ENCODE measurements around the gene RBM33. TPM values are rescaled to one million over a fixed set of nuclear protein-coding genes. Genes with fewer than 3 reads are reported as not detected.

RBM33 gene
- total RNA-seq, 1 experiment from 2014 or later, result 80.5 TPM

DNA sequence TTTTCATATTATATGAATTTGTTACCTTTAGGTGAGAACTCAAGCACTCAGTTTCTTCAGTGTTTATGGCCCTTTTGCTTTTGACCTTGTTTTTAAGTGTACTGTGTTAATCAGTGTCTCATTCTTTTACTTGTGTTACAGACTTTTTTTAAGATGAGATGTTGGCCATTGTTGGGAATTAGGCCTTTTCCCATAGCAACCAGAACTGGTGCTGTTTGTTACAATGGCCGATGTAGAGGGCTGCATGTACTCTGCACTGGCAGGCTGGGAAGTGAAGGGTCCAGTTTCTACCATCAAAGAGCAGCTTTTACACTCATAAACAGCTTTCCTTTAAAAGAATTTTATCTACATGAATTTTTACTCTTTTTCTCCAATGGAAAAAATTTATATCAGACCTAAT, 102.7 kb downstream of the RBM33 start:
- CTCF ChIA-PET, result interaction anchor here (0.5 to 1.7 kb wide), 4 partner anchors 21 to 820 kb away, joined by 3 to 4 read pairs (median 3); no protein-coding TSS in a partner anchor

DNA sequence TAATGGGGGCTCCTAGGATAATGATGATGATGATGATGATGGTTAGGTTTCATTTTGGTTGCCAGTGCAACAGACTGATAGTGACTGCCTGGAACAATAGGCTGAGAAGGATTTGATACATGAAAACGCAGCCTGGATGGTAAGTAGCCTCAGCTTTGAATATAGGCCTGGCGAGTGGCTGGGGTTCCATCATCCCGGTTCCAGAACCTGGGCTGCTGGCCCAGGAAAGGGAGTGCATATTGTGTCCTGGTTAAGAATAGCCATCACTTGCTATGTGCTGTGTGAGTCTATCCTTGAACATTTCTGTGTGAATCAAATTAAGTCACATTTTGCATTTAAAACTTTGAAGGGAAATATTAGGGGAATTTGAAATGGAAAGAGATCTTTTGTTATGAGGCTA, 105.1 kb downstream of the RBM33 start:
- Mint-ChIP-seq H3K4me1 (ENCODE audit: insufficient read depth, unreplicated experiment) (peaks cover 23% of the 10 kb centered on the region), H3K9me3 (ENCODE audit: unreplicated experiment) (no peaks in the 10 kb centered on the region), H3K27ac (ENCODE audit: low read depth, unreplicated experiment) (no peak overlapping the region), H3K36me3 (ENCODE audit: insufficient read depth, unreplicated experiment) (peaks cover 34% of the 10 kb centered on the region), H3K4me3 (ENCODE audit: unreplicated experiment) (no peak overlapping the region), H3K27me3 (ENCODE audit: insufficient read depth, unreplicated experiment) (no peaks in the 10 kb centered on the region)
- ChIA-PET CTCF (interaction anchor here (0.7 kb wide), 1 partner anchor 821 kb away, joined by 3 read pairs; no protein-coding TSS in a partner anchor), POLR2A (no interaction called here)
- no TSS peak for BruUV-seq (replicated peaks)
- intact Hi-C loops (cut with micrococcal nuclease), result no loop called here
- TF ChIP-seq, protein P1, sequence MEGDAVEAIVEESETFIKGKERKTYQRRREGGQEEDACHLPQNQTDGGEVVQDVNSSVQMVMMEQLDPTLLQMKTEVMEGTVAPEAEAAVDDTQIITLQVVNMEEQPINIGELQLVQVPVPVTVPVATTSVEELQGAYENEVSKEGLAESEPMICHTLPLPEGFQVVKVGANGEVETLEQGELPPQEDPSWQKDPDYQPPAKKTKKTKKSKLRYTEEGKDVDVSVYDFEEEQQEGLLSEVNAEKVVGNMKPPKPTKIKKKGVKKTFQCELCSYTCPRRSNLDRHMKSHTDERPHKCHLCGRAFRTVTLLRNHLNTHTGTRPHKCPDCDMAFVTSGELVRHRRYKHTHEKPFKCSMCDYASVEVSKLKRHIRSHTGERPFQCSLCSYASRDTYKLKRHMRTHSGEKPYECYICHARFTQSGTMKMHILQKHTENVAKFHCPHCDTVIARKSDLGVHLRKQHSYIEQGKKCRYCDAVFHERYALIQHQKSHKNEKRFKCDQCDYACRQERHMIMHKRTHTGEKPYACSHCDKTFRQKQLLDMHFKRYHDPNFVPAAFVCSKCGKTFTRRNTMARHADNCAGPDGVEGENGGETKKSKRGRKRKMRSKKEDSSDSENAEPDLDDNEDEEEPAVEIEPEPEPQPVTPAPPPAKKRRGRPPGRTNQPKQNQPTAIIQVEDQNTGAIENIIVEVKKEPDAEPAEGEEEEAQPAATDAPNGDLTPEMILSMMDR (IDR thresholded peaks at IDR 0.05; ENCODE audit: unreplicated experiment), result no peak
- DNase-seq (ENCODE audit: unreplicated experiment), result no peak

More for the DNA sequence above, 102.7 kb downstream of the RBM33 start:
- no peak overlapping the region for H3K27ac Mint-ChIP-seq (ENCODE audit: low read depth, unreplicated experiment)
- no peak overlapping the region for H3K4me3 Mint-ChIP-seq (ENCODE audit: unreplicated experiment)
- no peak for DNase-seq (ENCODE audit: unreplicated experiment)
- intact Hi-C loops (cut with micrococcal nuclease), result no loop called here
- peaks cover 6% of the 10 kb centered on the region for H3K4me1 Mint-ChIP-seq (ENCODE audit: insufficient read depth, unreplicated experiment)
- no peaks in the 10 kb centered on the region for H3K9me3 Mint-ChIP-seq (ENCODE audit: unreplicated experiment)
- POLR2A ChIA-PET, result interaction anchor here (0.6 kb wide), 1 partner anchor 12 kb away, joined by 3 read pairs; no protein-coding TSS in a partner anchor
- BruUV-seq (replicated peaks), result no TSS peak
- no peaks in the 10 kb centered on the region for H3K27me3 Mint-ChIP-seq (ENCODE audit: insufficient read depth, unreplicated experiment)
- TF ChIP-seq, protein P1 (IDR thresholded peaks at IDR 0.05; ENCODE audit: unreplicated experiment), result no peak
- peaks cover 47% of the 10 kb centered on the region for H3K36me3 Mint-ChIP-seq (ENCODE audit: insufficient read depth, unreplicated experiment)

DNA sequence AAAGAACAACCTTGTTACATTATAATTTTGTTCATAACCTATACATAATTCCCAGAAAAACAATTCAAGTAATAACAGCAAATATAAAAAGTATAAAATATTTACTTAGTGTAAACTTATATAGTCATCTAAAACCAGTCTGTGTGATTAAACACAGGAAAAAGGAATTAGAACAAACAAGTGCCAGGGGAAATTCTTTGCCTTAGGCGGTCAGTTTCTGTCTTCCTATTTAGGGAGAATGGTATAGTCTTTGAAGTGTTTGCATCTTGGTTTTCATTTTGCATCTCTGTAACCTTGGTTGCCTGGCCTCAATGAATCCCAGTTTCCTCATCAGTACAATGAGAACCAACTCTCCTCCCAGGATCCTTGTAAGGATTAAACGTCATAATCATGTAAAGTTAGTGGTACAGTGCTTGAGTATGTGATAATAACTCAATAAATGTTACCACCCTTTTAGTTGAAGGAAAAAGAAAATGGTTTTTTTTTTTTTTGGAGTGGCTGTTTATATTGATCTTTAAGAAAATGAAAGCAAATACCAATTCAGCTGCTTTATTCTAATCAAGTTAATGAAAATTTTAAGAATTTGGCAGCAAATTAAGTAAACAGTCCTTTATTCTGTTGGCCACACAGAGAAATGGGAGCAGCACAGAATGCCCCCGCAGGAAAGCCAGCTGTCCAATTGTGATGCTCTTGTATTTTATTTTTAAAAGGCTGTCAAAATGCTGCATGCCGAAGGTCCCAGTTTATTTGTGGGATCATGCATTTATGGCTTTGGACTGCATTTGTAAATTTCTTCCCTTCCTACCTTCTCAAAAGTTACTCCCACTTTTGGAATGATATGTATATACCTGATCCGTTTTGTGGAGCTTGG, 106.0 kb downstream of the RBM33 start:
- peaks cover 23% of the 10 kb centered on the region for H3K4me1 Mint-ChIP-seq (ENCODE audit: insufficient read depth, unreplicated experiment)
- no peak overlapping the region for H3K27ac Mint-ChIP-seq (ENCODE audit: low read depth, unreplicated experiment)
- TF ChIP-seq, protein P1 (IDR thresholded peaks at IDR 0.05; ENCODE audit: unreplicated experiment), result no peak
- ChIA-PET POLR2A (no interaction called here), CTCF (interaction anchor here (0.9 to 1.4 kb wide), 2 partner anchors 12 to 152 kb away, joined by 3 to 6 read pairs; no protein-coding TSS in a partner anchor)
- H3K27me3 Mint-ChIP-seq (ENCODE audit: insufficient read depth, unreplicated experiment), result no peaks in the 10 kb centered on the region
- H3K9me3 Mint-ChIP-seq (ENCODE audit: unreplicated experiment), result no peaks in the 10 kb centered on the region
- intact Hi-C loops (cut with micrococcal nuclease), result no loop called here
- no peak overlapping the region for H3K4me3 Mint-ChIP-seq (ENCODE audit: unreplicated experiment)
- no TSS peak for BruUV-seq (replicated peaks)
- no peak for DNase-seq (ENCODE audit: unreplicated experiment)
- peaks cover 29% of the 10 kb centered on the region for H3K36me3 Mint-ChIP-seq (ENCODE audit: insufficient read depth, unreplicated experiment)

DNA sequence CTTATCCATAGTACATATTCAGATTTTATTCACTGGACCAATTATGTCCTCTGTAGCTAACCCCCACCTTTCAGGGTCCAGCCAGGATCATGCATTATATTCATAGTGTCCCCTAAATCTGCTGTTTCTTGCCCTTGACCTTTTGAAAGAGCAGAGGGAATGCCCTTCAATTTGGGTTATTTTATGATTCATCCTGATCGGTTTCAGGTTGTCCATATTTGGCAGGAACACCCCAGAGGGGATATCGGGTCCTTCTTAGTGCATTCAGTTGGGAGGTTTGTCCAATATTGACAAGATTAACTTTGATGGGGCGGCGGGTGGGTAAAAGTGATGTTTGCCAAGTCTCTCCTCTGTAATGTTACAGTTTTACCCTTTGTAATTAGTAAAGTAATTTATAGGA, 106.9 kb downstream of the RBM33 start:
- H3K4me3 Mint-ChIP-seq (ENCODE audit: unreplicated experiment), result no peak overlapping the region
- TF ChIP-seq, protein P1 (IDR thresholded peaks at IDR 0.05; ENCODE audit: unreplicated experiment), result no peak
- POLR2A ChIA-PET, result no interaction called here
- H3K27ac Mint-ChIP-seq (ENCODE audit: low read depth, unreplicated experiment), result no peak overlapping the region
- peaks cover 20% of the 10 kb centered on the region for H3K36me3 Mint-ChIP-seq (ENCODE audit: insufficient read depth, unreplicated experiment)
- no peak for DNase-seq (ENCODE audit: unreplicated experiment)
- intact Hi-C loops (cut with micrococcal nuclease), result no loop called here
- H3K4me1 Mint-ChIP-seq (ENCODE audit: insufficient read depth, unreplicated experiment), result peaks cover 23% of the 10 kb centered on the region
- no peaks in the 10 kb centered on the region for H3K27me3 Mint-ChIP-seq (ENCODE audit: insufficient read depth, unreplicated experiment)
- H3K9me3 Mint-ChIP-seq (ENCODE audit: unreplicated experiment), result no peaks in the 10 kb centered on the region
- BruUV-seq (replicated peaks), result no TSS peak
- CTCF ChIA-PET, result interaction anchor here (0.9 to 2.0 kb wide), 4 partner anchors 11 to 153 kb away, joined by 3 to 6 read pairs (median 4); no protein-coding TSS in a partner anchor

All from MCF 10A (cell line).